Activated effector memory CD4-positive, alpha-beta T cell treated with Interleukin-2 at 50 U/mL for 16 hours (primary cell): ENCODE measurements around the gene CCDC24.
A peak's percentile ranks its signal among the peaks of the same experiment; 100 is the strongest.

Source experiments
- DNase-seq: peaks from one replicate; pipeline ENCODE4 v3.0.0-alpha.2; 2020

The CCDC24 gene

DNA sequence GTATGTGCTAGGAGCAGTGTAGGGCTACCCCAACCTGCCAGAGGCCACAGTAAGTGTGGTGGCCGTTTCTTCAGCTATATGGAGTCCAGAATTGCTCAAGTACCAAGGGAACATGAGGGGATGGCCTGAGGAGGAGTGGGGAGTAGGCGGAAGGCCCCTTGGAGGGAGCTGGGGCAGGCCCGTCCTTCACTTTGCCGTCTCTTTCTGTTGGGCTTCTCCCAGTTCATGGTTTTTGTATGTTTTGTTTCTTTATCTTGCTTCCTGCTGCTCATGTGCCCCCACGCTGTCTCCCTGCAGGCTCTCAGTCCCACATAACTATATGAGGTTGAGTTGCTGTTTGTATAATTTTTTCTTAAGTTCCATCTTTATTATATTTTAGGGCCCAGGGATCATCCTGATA is 27.5 kb upstream of the CCDC24 start:
- no peak for DNase-seq

DNA sequence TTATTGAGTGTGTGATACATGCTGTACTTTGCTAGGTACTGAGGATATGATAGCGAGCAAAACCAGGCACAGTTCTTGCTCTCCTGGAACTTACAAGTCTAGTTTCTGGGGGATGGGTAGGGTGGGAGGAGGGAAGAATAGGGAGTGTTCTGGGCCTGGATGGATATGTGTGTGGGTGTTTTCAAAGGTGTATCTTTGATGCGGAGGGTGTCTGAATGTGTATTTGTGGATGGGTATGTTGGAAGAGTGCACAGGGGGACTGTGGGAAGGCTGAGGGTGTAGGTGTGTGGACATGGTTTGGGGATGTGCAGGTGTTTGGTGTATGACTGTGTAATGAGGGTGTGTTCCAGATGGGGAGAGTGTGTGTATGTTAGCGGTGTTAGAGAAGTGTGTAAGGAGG is 26.1 kb upstream of the CCDC24 start:
- DNase-seq, result no peak

DNA sequence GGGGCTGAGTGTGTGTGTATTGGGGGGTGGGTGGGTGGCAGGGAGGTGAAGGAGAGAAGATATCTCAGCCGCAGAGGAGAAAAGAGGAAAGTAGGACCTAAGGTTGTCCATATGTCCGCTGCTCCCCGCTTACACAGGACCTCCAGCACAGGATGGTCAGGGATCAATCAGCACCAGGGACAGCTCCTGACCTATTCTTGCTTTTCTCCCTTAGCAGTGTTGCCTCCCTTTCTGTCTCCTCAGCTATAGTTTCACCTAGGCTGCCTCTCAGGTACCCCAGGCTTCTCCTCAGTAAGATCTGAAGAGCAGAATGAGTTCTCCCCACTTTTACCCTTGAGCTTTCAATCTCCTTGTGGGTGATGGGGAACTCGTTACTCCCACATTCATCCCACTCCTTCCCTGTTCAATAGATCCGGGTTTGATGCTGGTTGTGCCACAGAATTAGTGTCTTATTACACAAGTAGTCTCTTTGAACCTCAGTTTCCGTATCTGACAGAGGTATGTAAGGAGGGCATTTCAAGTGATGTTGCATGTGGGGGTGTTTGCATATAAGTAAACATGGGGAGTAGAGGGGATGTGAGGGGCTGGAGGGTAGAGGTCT is 23.0 kb upstream of the CCDC24 start:
- no peak for DNase-seq

DNA sequence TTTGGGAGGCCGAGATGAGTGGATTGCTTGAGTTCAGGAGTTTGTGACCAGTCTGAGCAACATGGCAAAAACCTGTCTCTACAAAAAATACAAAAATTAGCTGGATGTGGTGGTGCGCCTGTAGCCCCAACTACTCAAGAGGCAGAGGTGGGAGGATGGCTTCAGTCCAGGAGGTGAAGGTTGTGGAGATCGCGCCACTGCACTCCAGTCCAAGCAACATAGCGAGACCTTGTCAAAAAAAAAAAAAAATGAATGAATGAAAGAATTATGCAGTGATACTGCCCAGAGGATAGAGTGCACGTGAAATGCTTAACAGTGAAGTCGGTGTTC is 22.0 kb upstream of the CCDC24 start:
- no peak for DNase-seq

DNA sequence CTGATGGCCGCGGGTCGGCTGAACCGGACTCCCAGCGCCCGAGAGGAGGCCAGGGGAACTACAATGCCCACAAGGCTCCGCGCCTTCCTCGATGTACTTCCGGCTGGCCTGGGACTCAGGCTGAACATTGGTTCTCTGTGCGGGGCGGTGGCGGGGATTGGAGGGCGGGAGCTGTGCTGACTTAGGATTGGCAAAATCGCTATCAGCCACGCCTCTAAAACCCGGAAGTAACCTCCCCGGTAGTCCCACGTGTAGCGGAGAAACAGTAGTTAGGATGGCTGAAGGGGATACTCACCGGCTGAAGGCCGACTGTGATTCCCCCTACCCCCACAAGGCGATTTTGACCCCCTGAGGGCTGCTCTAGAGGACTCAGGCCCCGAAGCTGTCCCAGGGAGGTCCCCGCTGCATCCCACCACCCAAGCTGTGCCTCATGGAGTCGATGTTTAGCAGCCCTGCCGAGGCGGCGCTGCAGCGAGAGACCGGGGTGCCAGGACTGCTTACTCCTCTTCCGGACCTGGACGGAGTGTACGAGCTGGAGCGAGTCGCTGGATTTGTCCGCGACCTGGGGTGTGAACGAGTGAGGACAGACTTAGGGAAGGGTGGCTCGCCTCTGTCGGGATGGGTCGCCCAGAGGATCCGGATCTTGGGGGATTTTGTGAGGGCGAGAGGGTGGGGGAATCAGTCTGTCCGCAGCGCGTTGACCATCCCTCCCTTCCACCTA is 21.5 kb upstream of the CCDC24 start, which contains the start of gene DPH2:
TSS of gene DPH2 (plus strand) at position 265 of the 721 bp plus-strand sequence. CDS start at position 431, 166 bp downstream.
- DNase-seq, result peak; percentile 93

DNA sequence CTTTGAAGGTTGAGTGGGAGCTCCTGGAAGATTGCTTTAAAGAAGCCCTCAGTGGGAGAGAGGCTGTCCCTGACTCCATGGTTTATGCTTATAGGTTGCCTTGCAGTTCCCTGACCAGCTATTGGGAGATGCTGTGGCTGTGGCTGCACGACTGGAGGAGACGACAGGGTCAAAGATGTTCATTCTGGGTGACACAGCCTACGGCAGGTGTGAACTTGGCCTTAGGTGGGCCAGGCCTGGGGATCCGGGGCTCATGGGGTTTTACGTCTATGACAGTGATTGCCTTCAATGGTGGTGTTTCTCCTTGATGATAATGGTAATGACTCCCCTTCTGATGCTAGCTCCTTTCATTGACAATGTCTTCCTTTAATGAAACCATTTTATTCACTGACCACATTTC is 20.9 kb upstream of the CCDC24 start:
- DNase-seq, result no peak

DNA sequence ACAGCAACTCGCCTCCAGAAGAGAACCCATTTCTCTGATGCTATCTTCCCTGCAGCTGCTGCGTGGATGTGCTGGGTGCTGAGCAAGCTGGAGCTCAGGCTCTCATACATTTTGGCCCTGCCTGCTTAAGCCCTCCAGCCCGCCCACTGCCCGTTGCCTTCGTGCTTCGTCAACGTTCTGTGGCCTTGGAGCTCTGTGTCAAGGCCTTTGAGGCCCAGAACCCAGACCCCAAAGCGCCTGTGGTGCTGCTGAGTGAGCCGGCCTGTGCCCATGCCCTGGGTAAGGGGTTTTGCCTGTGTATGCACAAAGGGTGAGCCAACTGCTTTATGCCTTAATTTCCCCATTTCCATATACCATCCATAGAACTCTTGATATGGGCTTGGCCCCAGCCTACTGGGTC is 20.5 kb upstream of the CCDC24 start:
- DNase-seq, result no peak

DNA sequence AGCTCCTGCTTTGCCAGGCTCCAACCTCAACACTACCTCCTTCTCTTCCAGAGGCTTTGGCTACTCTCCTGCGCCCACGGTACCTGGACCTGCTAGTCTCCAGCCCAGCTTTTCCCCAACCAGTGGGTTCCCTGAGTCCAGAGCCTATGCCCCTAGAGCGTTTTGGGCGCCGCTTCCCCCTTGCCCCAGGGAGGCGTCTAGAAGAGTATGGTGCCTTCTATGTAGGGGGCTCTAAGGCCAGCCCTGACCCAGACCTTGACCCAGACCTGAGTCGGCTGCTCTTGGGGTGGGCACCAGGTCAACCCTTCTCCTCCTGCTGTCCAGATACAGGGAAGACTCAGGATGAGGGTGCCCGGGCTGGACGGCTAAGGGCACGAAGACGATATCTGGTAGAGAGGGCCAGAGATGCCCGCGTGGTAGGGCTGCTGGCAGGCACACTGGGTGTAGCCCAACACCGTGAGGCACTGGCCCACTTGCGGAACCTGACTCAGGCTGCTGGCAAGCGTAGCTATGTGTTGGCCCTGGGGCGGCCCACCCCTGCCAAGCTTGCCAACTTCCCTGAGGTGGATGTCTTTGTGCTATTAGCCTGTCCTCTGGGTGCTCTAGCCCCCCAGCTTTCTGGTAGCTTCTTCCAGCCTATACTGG is 19.9 kb upstream of the CCDC24 start:
- no peak for DNase-seq

DNA sequence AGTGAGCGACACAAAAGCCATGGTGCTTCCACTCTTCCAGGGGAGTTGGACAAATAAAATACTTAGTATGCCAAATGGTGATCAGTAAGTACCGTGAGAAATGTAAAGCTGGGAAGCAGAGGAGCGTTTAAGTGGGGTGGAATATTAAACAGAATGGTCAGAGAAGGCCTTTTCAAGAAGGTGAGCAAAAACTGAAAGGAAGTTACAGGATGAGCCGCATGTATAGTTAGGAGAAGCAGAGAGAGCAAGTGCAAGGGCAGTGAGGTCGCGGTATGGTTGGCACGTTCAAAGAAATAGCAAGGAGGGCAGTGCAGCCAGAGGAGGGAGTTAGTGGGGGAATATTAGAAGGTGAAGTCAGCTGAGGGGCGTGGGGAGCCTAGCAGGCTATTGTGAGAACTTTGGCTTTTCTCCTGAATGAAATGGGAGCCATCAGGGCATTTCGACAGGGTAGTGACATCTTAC is 17.4 kb upstream of the CCDC24 start:
- no peak for DNase-seq

DNA sequence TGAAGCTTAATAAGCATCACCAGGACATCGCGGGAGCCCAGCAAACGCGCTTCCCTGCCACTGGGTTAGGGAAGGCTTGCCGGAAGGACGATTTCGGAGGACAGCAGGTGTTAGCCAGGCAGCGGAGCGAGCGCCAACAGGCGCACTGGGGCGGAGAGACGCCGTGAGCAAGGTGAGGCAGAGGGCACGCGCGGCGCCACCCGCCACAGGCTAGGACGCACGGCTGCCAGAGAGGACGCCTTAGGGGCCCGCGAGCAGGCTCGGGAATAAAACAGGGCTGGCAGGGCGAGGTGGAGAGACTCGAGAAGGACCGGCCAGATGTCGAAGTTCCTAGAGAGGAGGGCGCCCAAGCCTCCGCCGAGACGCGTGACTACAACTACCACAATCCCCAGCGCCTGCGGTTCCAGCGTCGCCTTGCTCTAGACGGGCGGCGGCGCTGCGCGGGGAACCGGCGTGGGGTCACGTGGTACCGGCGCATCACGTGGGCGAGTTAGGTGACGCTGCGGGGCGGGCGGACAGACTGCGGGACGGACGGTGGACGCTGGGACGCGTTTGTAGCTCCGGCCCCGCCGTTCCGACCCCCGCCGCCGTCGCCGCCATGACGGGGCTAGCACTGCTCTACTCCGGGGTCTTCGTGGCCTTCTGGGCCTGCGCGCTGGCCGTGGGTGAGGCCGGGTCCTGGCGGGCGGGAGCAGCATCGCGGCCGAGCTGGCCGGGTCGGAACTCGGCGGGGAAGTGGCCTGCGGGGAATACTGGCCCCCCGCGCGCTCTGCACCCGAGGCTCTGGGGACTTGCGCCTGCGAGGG is 16.8 kb upstream of the CCDC24 start, which contains the start of gene ATP6V0B:
TSS of gene ATP6V0B (plus strand) at position 518 of the 806 bp plus-strand sequence. CDS start at position 599, 81 bp downstream.
- DNase-seq, result peak; percentile 89

DNA sequence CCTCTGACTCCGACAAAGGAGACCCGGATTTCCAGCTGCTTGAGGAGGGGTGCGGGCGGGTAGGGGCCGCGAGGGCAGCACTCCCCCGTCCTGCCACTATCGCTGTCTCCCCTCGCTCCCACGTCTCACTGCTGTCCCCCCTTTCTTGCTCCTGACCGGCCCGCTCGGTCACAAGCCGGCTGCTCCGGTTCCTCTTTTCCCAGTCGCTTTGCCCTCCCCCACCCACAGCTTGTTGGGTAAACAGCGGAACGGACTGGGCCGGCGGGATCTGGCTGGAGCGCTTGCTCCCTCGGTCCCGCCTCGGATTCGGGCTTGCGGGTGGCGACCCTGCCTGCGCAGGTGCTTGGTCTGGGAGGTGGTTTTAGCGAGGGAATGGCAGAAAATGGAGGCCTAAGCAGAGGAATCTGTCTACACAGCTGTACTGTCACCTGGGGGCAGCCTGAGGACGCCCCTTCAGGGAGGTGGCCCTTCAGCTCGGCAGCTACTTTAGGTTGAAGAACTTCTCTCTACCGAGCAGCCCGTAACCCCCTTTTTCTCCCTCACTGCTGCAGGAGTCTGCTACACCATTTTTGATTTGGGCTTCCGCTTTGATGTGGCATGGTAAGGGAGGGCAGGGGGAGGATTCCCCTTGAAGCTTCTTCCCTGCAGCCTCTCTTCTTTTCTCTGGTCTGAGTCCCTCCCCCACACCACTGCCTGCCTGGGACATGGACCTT is 16.0 kb upstream of the CCDC24 start:
- DNase-seq, result peak; percentile 18

DNA sequence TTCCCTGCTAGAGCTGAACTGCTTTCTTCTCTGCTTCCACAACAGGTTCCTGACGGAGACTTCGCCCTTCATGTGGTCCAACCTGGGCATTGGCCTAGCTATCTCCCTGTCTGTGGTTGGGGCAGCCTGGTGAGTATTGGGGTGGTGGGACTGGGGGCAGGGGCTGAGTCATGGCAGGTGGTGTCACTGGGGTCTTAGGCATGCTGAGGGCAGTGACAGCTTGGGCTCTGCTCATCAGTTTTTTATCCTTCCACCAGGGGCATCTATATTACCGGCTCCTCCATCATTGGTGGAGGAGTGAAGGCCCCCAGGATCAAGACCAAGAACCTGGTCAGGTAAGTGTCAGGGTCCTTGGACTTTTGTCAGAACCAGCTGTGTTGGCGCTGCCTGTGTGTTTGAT is 15.4 kb upstream of the CCDC24 start:
- no peak for DNase-seq

DNA sequence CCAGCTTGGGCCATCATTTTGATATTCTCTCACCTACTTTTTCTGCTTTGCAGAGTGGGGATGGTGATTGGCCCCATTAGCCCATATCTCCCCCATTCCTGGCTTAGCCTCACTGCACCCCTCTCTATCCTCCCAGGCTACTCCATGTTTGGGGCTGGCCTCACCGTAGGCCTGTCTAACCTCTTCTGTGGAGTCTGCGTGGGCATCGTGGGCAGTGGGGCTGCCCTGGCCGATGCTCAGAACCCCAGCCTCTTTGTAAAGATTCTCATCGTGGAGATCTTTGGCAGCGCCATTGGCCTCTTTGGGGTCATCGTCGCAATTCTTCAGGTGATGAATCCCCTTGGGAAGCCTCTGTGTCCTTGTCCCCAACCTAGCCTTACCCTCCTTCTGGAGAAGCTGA is 14.5 kb upstream of the CCDC24 start:
- no peak for DNase-seq

DNA sequence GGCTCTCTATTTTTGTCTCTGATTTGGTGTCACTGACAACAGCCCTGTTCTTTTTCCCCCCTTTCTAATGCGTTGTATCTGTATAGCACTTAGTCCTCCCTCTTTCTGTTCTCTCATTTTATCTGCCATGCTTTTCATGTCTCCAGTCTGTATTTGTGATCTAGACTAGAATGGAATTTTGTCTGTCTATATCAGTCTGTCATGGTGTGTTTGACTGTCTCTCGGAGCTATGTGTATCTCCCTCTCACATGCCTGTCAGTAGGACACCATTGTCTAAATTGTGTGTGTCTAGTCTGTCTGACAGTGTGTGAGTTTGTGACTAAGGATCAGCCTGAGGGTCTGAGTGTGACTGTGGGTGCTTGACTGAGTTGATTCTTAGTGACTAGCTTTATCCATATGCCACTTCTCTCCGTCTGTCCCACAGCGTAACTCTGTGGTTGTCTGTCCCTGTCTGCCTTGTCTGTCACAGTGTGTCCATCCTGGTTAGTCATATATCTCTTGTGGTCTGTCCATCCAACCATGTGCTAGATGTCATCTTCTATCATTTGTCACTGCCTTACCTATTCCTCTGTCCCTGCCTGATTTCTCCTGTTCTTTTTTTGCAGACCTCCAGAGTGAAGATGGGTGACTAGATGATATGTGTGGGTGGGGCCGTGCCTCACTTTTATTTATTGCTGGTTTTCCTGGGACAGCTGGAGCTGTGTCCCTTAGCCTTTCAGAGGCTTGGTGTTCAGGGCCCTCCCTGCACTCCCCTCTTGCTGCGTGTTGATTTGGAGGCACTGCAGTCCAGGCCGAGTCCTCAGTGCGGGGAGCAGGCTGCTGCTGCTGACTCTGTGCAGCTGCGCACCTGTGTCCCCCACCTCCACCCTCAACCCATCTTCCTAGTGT is 13.8 kb upstream of the CCDC24 start:
- no peak for DNase-seq

DNA sequence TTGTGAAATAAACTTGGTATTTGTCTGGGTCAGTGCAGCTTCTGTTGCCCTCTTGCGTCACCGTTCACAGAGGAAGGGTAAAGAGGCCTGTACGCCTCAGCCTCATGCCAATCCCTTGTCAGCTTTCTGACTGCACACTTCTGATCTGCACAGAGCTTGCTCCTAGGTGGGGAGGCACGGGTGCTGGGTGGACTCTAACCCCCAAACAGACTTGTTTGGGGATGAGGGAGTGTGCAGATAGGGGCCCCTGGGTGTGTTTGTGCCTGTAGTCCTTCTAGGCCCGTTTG is 13.2 kb upstream of the CCDC24 start:
- DNase-seq, result no peak

DNA sequence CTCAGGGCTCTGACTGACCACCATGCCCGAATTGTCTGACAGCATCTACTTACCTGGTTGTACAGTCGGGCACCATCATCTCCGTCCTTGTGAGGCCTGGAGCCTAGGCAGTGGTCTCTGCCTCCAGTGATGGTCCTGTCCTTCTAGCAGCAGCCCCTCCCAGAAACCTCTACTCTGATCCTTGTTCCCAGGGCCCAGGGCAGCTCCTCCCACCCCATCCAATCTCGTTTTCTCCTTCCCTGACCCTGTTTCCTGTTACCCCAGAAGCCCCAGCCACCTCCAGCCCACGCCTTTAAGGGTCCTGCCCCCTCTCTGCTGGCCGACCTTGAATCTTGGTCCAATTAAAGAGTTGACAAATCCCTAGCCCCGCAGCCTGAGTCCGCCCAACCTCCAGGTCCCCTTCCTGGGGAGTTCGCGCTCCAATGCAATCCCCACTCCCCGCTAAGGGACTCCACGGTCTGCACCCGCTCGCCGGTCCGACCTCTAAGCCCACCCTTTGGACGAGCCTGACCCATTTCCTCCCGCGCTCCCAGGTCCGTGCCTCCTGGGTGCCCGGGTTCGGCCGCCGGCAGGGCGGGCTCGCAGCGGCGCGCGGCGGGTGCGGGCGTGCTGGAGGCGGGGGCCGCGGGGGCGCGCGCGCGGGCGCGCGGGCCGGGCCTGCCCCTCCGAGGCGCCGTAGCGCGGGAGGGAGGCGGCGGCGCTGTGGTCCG is 12.7 kb upstream of the CCDC24 start, which contains the start of gene B4GALT2:
TSS of gene B4GALT2 (plus strand) at position 660 of the 710 bp plus-strand sequence. CDS start 1,951 bp downstream, outside the sequence.
- DNase-seq, result peak; percentile 18

DNA sequence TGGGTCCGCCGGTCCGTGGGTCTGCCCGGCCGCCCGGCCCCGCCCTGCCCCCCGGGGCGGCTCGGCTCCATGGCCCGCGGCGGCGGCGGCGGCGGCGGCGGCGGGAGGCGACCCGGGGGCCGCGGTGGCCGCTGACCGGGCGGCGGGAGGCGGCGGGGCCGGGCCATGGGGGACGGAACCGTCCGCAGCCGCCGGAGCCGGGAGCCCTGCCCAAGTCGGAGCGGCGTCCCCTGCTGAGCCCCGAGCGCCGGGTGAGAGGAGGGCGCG is 12.2 kb upstream of the CCDC24 start:
- DNase-seq, result no peak

DNA sequence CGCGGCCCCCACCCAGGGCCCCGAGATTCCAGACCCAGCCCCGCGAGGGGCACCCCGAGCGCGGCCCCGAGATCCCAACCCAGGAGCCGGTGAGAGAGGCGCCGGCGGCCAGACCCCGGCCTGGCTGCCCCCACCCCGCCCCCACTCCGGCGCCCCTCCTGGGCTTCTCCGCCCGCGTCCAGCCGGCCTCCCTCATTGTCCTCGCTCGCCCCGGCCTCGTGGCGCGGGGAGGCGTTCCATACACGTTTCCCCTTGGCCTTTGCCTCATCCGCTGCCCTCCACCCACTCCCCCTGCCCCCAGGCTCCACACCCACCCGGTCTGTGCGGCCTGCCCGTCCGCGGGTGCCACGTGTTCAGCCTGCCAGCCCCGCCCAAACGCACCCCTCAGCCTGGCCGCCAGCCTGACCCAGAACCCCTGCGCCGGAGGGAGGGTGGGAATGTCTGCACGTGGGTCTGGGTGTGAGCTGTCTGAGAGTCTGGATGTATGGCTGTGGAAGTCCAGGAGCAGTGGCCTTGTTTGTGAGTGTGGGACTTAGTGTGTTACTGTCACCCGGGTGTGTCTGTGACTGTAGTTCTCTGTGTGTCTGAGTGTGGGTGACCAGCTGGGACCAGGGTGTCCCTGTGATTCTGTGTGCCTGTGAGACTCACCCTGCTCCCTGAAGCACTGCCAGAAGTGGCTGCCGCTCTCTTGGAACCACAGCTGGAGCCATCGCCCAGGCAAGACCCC is 11.7 kb upstream of the CCDC24 start:
- DNase-seq, result no peak

DNA sequence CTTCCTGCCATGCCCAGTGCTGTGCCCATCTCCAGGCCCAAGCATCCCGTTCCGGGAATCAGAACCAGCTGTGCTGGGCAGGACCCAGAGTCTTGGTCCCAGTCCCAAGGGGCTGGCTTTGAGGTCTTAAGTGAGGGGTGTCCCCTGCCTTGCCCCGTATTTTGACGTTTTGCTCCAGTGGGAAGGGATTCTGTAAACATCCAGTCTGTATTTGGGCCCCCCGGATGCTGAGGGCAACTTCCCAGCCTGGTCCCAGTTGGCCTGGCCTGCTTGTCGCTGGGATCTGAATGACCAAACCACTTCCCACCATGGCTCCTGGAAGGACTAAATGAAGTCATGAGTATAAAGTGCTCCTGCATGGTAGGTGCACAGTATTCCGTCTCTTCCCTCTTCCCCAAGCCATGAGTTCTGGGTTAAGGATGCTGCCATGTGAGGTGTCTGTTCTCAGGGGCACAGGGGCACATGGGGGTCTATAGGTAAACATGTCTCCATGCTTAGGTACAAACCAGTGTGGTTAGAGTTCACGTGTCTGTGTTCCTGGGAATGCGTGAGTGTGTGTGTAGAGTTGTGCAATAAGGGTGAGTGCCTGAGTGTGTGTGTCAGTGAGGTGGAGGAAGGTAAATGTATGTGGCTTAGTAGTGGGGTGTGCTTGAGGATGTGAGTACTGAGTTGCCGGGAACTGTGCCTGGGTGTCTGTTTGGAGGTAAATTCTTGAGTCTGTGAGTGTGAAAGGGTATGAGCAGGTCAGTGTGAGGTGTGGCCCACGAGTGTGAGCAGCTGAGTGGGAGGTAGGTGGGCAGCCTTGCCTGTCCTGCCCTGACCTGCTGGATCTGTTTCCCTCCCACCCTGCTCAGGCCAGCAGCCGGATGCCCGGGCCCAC is 10.9 kb upstream of the CCDC24 start:
- no peak for DNase-seq

DNA sequence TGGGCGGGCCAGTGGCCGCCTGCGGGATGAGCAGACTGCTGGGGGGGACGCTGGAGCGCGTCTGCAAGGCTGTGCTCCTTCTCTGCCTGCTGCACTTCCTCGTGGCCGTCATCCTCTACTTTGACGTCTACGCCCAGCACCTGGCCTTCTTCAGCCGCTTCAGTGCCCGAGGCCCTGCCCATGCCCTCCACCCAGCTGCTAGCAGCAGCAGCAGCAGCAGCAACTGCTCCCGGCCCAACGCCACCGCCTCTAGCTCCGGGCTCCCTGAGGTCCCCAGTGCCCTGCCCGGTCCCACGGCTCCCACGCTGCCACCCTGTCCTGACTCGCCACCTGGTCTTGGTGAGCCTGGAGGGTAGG is 10.3 kb upstream of the CCDC24 start:
- no peak for DNase-seq
